Neural cell (in vitro differentiated cells): Measurements from ENCODE around the gene ANKS1B. TPM values are rescaled to one million over a fixed set of nuclear protein-coding genes. Genes with fewer than 3 reads are reported as not detected.

ENCODE experiments used
- H2AFZ ChIP-seq: fragments of 200-600, 300-800 bp; sonication (generic), shearing (Covaris generic); 2 replicates; pipeline ENCODE4 v1.6.0; 2014; ENCODE audit warnings: low read depth, mild to moderate bottlenecking, antibody characterized with exemption, low read length, moderate library complexity
- H3F3A ChIP-seq: fragments of 200-600 bp; shearing (Covaris generic); 2 replicates; pipeline ENCODE4 v1.6.1; 2016; ENCODE audit warnings: mild to moderate bottlenecking, moderate library complexity, mixed read lengths, antibody characterized with exemption, low read length; ENCODE audit not compliant: insufficient read depth, poor library complexity, severe bottlenecking
- H3K27ac ChIP-seq: fragments of 200-600, 300-800 bp; sonication (generic), shearing (Covaris generic); 2 replicates; pipeline ENCODE4 v1.5.1; 2014; ENCODE audit warnings: mild to moderate bottlenecking, low read length, moderate library complexity
- H3K27me3 ChIP-seq: fragments of 300-800, 200-600 bp; sonication (generic), shearing (Covaris generic); 2 replicates; pipeline ENCODE4 v1.6.0; 2014; ENCODE audit warnings: mild to moderate bottlenecking, low read depth, low read length, moderate library complexity; ENCODE audit not compliant: insufficient read depth
- H3K36me3 ChIP-seq: fragments of 300-800, 200-600 bp; sonication (generic), shearing (Covaris generic); 2 replicates; pipeline ENCODE4 v1.5.1; 2014; ENCODE audit warnings: mild to moderate bottlenecking, antibody characterized with exemption, low read length, moderate library complexity; ENCODE audit not compliant: insufficient read depth
- H3K4me2 ChIP-seq: fragments of 300-800, 200-600 bp; sonication (generic), shearing (Covaris generic); 2 replicates; pipeline ENCODE4 v1.6.0; 2014; ENCODE audit warnings: mild to moderate bottlenecking, low read length
- H3K4me3 ChIP-seq: fragments of 300-800, 200-600 bp; sonication (generic), shearing (Covaris generic); 2 replicates; pipeline ENCODE4 v1.5.1; 2014; ENCODE audit warnings: mild to moderate bottlenecking, low read length, moderate library complexity
- H3K79me2 ChIP-seq: fragments of 200-600 bp; shearing (Covaris generic); replicated peaks from 2 replicates; pipeline ENCODE4 v1.6.0; 2014; ENCODE audit warnings: mild to moderate bottlenecking, low read length, moderate library complexity; ENCODE audit not compliant: insufficient read depth
- H3K9ac ChIP-seq: fragments of 300-800, 200-600 bp; sonication (generic), shearing (Covaris generic); 2 replicates; pipeline ENCODE4 v1.6.1; 2016; ENCODE audit warnings: mild to moderate bottlenecking, low read length, mixed read lengths
- H3K9me2 ChIP-seq: fragments of 200-600 bp; shearing (Covaris generic); 2 replicates; pipeline ENCODE4 v1.6.1; 2016; ENCODE audit warnings: mild to moderate bottlenecking, low read length, mixed read lengths; ENCODE audit not compliant: insufficient read depth
- H3K9me3 ChIP-seq: fragments of 200-600, 300-800 bp; sonication (generic), shearing (Covaris generic); 2 replicates; pipeline ENCODE4 v1.6.1; 2016; ENCODE audit warnings: mild to moderate bottlenecking, mixed run types, low read length, moderate library complexity, mixed read lengths
- H4K20me1 ChIP-seq: fragments of 200-600 bp; shearing (Covaris generic); 2 replicates; pipeline ENCODE4 v1.6.1; 2016; ENCODE audit warnings: mild to moderate bottlenecking, mixed run types; ENCODE audit not compliant: insufficient read depth
- EP300 ChIP-seq: fragments of 450-650 bp; conservative IDR thresholded peaks from 2 replicates; pipeline ENCODE4 v1.6.1; 2014; ENCODE audit warnings: antibody characterized with exemption, mild to moderate bottlenecking, moderate library complexity; ENCODE audit not compliant: poor library complexity, severe bottlenecking
- EZH2 ChIP-seq: fragments of 200-600, 300-800 bp; shearing (Covaris generic), sonication (generic); IDR thresholded peaks from 2 replicates; pipeline ENCODE4 v1.6.1; 2014; ENCODE audit warnings: antibody characterized with exemption, low read length, borderline replicate concordance, mild to moderate bottlenecking; ENCODE audit not compliant: insufficient read depth, poor library complexity, severe bottlenecking
- MXI1 ChIP-seq: fragments of 450-650 bp; conservative IDR thresholded peaks from 2 replicates; pipeline ENCODE4 v1.6.1; 2014; ENCODE audit warnings: antibody characterized with exemption, mild to moderate bottlenecking; ENCODE audit not compliant: poor library complexity, severe bottlenecking
- POLR2AphosphoS5 ChIP-seq: IDR thresholded peaks from 2 replicates; pipeline ENCODE4 v1.6.1; 2012
- RAD21 ChIP-seq: fragments of 450-650 bp; conservative IDR thresholded peaks from 2 replicates; pipeline ENCODE4 v1.6.1; 2014; ENCODE audit warnings: antibody characterized with exemption, mild to moderate bottlenecking, moderate library complexity
- SMC3 ChIP-seq: fragments of 450-650 bp; conservative IDR thresholded peaks from 2 replicates; pipeline ENCODE4 v1.6.1; 2014; ENCODE audit warnings: antibody characterized with exemption, mild to moderate bottlenecking, moderate library complexity; ENCODE audit not compliant: poor library complexity
- TAF1 ChIP-seq: IDR thresholded peaks from 2 replicates; pipeline ENCODE4 v1.6.1; 2012; ENCODE audit warnings: low read depth
- polyA plus RNA-seq: library from polyadenylated mRNA; depleted of rRNA; stranded (reverse); fragments of >200 nt; gene quantifications from 2 replicates; pipeline ENCODE4 v1.2.3, GENCODE V29; 2014
- TF ChIP-seq, protein P1 (sequence below): IDR thresholded peaks from 2 replicates; pipeline ENCODE4 v1.6.1; 2012; ENCODE audit warnings: borderline replicate concordance
- TF ChIP-seq, protein P2 (sequence below): fragments of 450-650 bp; IDR thresholded peaks from 2 replicates; pipeline ENCODE4 v1.5.1; 2014; ENCODE audit warnings: antibody characterized with exemption, mild to moderate bottlenecking, moderate library complexity; ENCODE audit not compliant: poor library complexity, severe bottlenecking

The ANKS1B gene
- polyA plus RNA-seq, 1 donor from 2014 or later, result 65.6 TPM

DNA sequence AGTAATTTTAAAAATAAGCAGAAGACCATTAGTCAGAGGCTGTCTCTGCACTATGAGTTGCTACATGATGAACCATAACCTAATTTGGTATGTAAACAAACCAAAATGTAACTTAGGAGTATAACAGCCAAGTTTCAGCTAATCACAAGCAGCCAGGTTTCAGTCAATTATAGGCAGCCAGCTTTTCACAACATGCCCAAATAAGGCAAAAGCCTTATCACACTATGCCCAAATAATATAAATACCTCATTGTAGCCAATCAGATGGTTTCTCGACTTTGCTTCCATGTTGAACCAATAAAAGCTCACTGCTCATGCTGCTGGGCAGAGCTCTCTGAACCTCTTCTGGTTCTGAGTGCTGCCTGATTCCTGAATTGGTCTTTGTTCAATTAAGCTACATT lies 298.6 kb downstream of the ANKS1B start:
- TF ChIP-seq TAF1 (no peak), MXI1 (no peak), EP300 (no peak), EZH2 (no peak), POLR2AphosphoS5 (no peak), SMC3 (no peak)
- TF ChIP-seq, protein P1, sequence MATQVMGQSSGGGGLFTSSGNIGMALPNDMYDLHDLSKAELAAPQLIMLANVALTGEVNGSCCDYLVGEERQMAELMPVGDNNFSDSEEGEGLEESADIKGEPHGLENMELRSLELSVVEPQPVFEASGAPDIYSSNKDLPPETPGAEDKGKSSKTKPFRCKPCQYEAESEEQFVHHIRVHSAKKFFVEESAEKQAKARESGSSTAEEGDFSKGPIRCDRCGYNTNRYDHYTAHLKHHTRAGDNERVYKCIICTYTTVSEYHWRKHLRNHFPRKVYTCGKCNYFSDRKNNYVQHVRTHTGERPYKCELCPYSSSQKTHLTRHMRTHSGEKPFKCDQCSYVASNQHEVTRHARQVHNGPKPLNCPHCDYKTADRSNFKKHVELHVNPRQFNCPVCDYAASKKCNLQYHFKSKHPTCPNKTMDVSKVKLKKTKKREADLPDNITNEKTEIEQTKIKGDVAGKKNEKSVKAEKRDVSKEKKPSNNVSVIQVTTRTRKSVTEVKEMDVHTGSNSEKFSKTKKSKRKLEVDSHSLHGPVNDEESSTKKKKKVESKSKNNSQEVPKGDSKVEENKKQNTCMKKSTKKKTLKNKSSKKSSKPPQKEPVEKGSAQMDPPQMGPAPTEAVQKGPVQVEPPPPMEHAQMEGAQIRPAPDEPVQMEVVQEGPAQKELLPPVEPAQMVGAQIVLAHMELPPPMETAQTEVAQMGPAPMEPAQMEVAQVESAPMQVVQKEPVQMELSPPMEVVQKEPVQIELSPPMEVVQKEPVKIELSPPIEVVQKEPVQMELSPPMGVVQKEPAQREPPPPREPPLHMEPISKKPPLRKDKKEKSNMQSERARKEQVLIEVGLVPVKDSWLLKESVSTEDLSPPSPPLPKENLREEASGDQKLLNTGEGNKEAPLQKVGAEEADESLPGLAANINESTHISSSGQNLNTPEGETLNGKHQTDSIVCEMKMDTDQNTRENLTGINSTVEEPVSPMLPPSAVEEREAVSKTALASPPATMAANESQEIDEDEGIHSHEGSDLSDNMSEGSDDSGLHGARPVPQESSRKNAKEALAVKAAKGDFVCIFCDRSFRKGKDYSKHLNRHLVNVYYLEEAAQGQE, result no peak
- Histone ChIP-seq H3K4me2 (no peak overlapping the region), H3K27ac (no peak overlapping the region), H3K4me3 (no peak overlapping the region), H4K20me1 (no peaks in the 10 kb centered on the region), H3K27me3 (no peaks in the 10 kb centered on the region), H2AFZ (no peak overlapping the region), H3K9ac (no peak overlapping the region), H3F3A (no peaks in the 10 kb centered on the region), H3K9me2 (no peaks in the 10 kb centered on the region), H3K79me2 (no peaks in the 10 kb centered on the region), H3K9me3 (no peaks in the 10 kb centered on the region), H3K36me3 (no peaks in the 10 kb centered on the region)

DNA sequence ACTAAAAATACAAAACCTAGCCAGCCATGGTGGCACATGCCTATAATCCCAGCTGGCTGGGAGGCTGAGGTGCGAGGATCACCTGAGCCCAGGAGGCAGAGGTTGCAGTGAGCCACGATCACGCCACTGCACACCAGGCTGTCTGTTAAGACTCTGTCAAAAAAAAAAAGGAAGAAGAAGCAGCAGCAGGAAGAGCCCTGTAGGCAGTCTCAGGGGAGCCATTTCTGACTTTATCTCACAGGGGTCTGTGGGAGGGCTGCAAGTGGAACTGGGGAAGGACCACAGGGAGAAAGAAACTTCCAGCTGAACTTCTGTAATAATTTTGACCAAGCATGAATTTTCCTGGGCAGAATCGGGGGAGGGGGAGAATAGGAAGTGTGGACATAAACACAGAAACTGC lies 304.5 kb downstream of the ANKS1B start:
- Histone ChIP-seq H3K4me2 (no peak overlapping the region), H3K9me3 (no peaks in the 10 kb centered on the region), H3K79me2 (no peaks in the 10 kb centered on the region), H3K27ac (no peak overlapping the region), H3F3A (no peaks in the 10 kb centered on the region), H3K36me3 (no peaks in the 10 kb centered on the region), H3K9me2 (no peaks in the 10 kb centered on the region), H4K20me1 (no peaks in the 10 kb centered on the region), H3K9ac (no peak overlapping the region), H3K4me3 (no peak overlapping the region), H2AFZ (no peak overlapping the region), H3K27me3 (no peaks in the 10 kb centered on the region)
- TF ChIP-seq SMC3 (no peak), EZH2 (no peak), POLR2AphosphoS5 (no peak), TAF1 (no peak), EP300 (no peak), RAD21 (no peak), MXI1 (no peak)
- TF ChIP-seq, protein P2, sequence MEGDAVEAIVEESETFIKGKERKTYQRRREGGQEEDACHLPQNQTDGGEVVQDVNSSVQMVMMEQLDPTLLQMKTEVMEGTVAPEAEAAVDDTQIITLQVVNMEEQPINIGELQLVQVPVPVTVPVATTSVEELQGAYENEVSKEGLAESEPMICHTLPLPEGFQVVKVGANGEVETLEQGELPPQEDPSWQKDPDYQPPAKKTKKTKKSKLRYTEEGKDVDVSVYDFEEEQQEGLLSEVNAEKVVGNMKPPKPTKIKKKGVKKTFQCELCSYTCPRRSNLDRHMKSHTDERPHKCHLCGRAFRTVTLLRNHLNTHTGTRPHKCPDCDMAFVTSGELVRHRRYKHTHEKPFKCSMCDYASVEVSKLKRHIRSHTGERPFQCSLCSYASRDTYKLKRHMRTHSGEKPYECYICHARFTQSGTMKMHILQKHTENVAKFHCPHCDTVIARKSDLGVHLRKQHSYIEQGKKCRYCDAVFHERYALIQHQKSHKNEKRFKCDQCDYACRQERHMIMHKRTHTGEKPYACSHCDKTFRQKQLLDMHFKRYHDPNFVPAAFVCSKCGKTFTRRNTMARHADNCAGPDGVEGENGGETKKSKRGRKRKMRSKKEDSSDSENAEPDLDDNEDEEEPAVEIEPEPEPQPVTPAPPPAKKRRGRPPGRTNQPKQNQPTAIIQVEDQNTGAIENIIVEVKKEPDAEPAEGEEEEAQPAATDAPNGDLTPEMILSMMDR, result no peak
- TF ChIP-seq, protein P1, result no peak
